HepG2 (cell line): ENCODE results near the gene JMJD6. TPM values are rescaled to one million over a fixed set of nuclear protein-coding genes. Genes with fewer than 3 reads are reported as not detected.

Experiments used
- ARNT ChIP-seq: fragments of 450-650 bp; IDR thresholded peaks from 2 replicates; pipeline ENCODE4 v1.6.1; 2017
- ARNTL ChIP-seq: sonication (generic); formaldehyde crosslinking; IDR thresholded peaks from 2 replicates; pipeline ENCODE4 v1.4.0; 2020; ENCODE audit warnings: mild to moderate bottlenecking, missing genetic modification reagents
- BRD4 ChIP-seq: sonication (generic); formaldehyde crosslinking; IDR thresholded peaks from 2 replicates; pipeline ENCODE4 v1.4.0; 2020; ENCODE audit warnings: missing genetic modification reagents
- DZIP1 ChIP-seq: sonication (generic); formaldehyde crosslinking; IDR thresholded peaks from 2 replicates; pipeline ENCODE4 v1.5.0; 2020; ENCODE audit warnings: mild to moderate bottlenecking, missing genetic modification reagents
- MBNL3 ChIP-seq: fragments of 250-450 bp; sonication (Bioruptor Pico); conservative IDR thresholded peaks from 2 replicates; pipeline ENCODE4 v1.8.0; 2022; ENCODE audit warnings: mild to moderate bottlenecking, inconsistent platforms
- MED13 ChIP-seq: sonication (generic); formaldehyde crosslinking; IDR thresholded peaks from 2 replicates; pipeline ENCODE4 v1.5.0; 2020; ENCODE audit warnings: missing genetic modification reagents
- SP1 ChIP-seq, 2 experiments: fragments of 450-650 bp in 1 of 2; sonication (generic) in 1 of 2; formaldehyde crosslinking in 1 of 2; IDR thresholded peaks; 2 replicates each; pipeline versions ENCODE4 v1.4.0 to v1.6.1; 2016 to 2020; ENCODE audit warnings: missing genetic modification reagents in 1 of 2
- ZC3H4 ChIP-seq: sonication (generic); formaldehyde crosslinking; IDR thresholded peaks from 2 replicates; pipeline ENCODE4 v1.4.0; 2020; ENCODE audit warnings: missing genetic modification reagents, borderline replicate concordance
- ZEB1 ChIP-seq: IDR thresholded peaks from 2 replicates; pipeline ENCODE4 v1.6.1; 2012; ENCODE audit warnings: mild to moderate bottlenecking, low read depth, inconsistent platforms; ENCODE audit not compliant: insufficient replicate concordance
- ZNF138 ChIP-seq: sonication (generic); formaldehyde crosslinking; IDR thresholded peaks from 2 replicates; pipeline ENCODE4 v1.5.0; 2020; ENCODE audit warnings: mild to moderate bottlenecking, low read depth, missing genetic modification reagents
- ZNF18 ChIP-seq: sonication (generic); formaldehyde crosslinking; IDR thresholded peaks from 2 replicates; pipeline ENCODE4 v1.8.0; 2022; ENCODE audit warnings: mild to moderate bottlenecking, missing genetic modification reagents; ENCODE audit not compliant: insufficient replicate concordance
- ZNF224 ChIP-seq: sonication (generic); formaldehyde crosslinking; IDR thresholded peaks from 2 replicates; pipeline ENCODE4 v1.5.0; 2020; ENCODE audit warnings: mild to moderate bottlenecking, missing genetic modification reagents
- ZNF362 ChIP-seq: sonication (generic); formaldehyde crosslinking; IDR thresholded peaks from 2 replicates; pipeline ENCODE4 v1.4.0; 2020; ENCODE audit warnings: missing genetic modification reagents, mild to moderate bottlenecking, borderline replicate concordance
- ZNF570 ChIP-seq: sonication (generic); formaldehyde crosslinking; IDR thresholded peaks from 2 replicates; pipeline ENCODE4 v1.4.0; 2020; ENCODE audit warnings: mild to moderate bottlenecking, missing genetic modification reagents, borderline replicate concordance
- polyA plus RNA-seq, 8 experiments: library from polyadenylated mRNA; depleted of rRNA in 3 of 8; stranded (reverse) in 7 of 8; unstranded in 1 of 8; fragments of >200 nt; fragmentation: Illumina TruSeq in 4 of 8; extraction: Trizol in 4 of 8; gene quantifications; 2 replicates each; pipeline versions ENCODE4 v1.2.1 to v1.2.3, GENCODE V29; 2011 to 2016; ENCODE audit warnings: low read depth in 4 of 8, missing spikeins in 1 of 8, mixed read lengths in 1 of 8; ENCODE audit not compliant: insufficient read depth in 1 of 8
- total RNA-seq, 5 experiments: library from RNA; depleted of rRNA; stranded (reverse); fragments of >200 nt; fragmentation: Illumina TruSeq; extraction: Trizol; gene quantifications; 2 replicates each; pipeline ENCODE4 v1.2.3, GENCODE V29; 2016; ENCODE audit warnings: low read depth in 1 of 5
- TF ChIP-seq, protein P1 (sequence below): IDR thresholded peaks from 2 replicates; pipeline ENCODE4 v1.6.1; 2016; ENCODE audit warnings: mild to moderate bottlenecking, missing biosample characterization, missing genetic modification reagents
- TF ChIP-seq, protein P2 (sequence below): sonication (generic); formaldehyde crosslinking; IDR thresholded peaks from 2 replicates; pipeline ENCODE4 v1.4.0; 2020; ENCODE audit warnings: missing genetic modification reagents, borderline replicate concordance
- TF ChIP-seq, protein P3 (sequence below): sonication (generic); formaldehyde crosslinking; IDR thresholded peaks from 2 replicates; pipeline ENCODE4 v1.4.0; 2020; ENCODE audit warnings: missing genetic modification reagents, borderline replicate concordance

The JMJD6 gene
- total and polyA plus RNA-seq, 2 of the 13 experiments (the other 11 are each of a cell fraction or from before 2014, with no cell fraction given): 33.6 to 41.0 TPM

DNA sequence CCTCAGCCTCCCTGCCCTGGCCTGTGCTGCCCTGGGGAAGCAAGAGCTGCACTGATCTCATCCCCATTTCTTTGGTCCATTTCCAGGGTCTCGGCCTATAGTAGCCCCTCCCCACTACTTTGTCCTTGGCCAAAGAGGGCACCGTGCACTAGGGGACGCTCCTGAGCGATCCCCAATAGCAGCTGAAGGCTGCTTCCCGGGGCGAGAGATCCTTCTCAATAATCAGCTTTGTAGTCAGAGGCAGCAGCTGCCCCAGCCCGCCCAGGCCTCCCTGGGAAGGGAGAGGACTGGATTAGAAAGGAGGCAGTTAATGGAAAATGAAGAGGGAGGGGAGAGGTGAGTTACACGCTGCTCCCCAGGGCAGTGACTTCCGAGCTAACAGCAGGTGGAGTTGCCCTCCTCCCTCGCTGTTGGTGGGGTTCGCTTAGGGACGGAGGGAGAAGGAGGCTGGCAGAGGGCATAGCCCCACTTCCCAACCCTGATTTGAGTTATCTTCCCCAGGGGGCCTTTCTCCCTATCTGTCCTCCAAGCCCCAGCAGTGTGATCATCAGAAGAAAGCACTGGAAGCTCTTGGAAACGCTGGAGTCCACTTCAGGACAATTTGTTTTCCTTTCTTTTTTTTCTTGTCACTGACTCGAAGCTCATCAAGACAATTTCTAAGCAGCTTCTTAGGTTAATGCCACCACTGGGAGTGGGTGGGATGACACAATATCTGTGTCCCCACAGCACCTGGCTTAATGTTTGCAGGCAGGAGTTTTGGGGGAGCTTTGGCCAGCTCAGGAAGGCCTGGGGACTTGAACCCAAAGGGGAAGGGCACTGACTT, 18.2 kb downstream of the JMJD6 start (continued):
- TF ChIP-seq, protein P1, sequence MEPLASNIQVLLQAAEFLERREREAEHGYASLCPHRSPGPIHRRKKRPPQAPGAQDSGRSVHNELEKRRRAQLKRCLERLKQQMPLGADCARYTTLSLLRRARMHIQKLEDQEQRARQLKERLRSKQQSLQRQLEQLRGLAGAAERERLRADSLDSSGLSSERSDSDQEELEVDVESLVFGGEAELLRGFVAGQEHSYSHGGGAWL: no peak
- TF ChIP-seq ARNT (no peak), ZC3H4 (CRISPR knock-in tag) (no peak), BRD4 (CRISPR knock-in tag) (no peak), ZNF18 (peak; percentile 63), SP1 (IDR thresholded peaks at IDR 0.05) (no peak), SP1 (CRISPR knock-in tag; IDR thresholded peaks at IDR 0.05) (no peak), MBNL3 (CRISPR knock-in tag) (no peak), MED13 (no peak), ZEB1 (no peak), ZNF138 (CRISPR knock-in tag) (no peak), ZNF224 (no peak), ZNF362 (CRISPR knock-in tag) (no peak), ZNF570 (CRISPR knock-in tag) (no peak), DZIP1 (CRISPR knock-in tag) (no peak), ARNTL (CRISPR knock-in tag) (no peak)
- TF ChIP-seq, protein P2, sequence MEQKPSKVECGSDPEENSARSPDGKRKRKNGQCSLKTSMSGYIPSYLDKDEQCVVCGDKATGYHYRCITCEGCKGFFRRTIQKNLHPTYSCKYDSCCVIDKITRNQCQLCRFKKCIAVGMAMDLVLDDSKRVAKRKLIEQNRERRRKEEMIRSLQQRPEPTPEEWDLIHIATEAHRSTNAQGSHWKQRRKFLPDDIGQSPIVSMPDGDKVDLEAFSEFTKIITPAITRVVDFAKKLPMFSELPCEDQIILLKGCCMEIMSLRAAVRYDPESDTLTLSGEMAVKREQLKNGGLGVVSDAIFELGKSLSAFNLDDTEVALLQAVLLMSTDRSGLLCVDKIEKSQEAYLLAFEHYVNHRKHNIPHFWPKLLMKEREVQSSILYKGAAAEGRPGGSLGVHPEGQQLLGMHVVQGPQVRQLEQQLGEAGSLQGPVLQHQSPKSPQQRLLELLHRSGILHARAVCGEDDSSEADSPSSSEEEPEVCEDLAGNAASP (CRISPR knock-in tag): no peak
- TF ChIP-seq, protein P3, sequence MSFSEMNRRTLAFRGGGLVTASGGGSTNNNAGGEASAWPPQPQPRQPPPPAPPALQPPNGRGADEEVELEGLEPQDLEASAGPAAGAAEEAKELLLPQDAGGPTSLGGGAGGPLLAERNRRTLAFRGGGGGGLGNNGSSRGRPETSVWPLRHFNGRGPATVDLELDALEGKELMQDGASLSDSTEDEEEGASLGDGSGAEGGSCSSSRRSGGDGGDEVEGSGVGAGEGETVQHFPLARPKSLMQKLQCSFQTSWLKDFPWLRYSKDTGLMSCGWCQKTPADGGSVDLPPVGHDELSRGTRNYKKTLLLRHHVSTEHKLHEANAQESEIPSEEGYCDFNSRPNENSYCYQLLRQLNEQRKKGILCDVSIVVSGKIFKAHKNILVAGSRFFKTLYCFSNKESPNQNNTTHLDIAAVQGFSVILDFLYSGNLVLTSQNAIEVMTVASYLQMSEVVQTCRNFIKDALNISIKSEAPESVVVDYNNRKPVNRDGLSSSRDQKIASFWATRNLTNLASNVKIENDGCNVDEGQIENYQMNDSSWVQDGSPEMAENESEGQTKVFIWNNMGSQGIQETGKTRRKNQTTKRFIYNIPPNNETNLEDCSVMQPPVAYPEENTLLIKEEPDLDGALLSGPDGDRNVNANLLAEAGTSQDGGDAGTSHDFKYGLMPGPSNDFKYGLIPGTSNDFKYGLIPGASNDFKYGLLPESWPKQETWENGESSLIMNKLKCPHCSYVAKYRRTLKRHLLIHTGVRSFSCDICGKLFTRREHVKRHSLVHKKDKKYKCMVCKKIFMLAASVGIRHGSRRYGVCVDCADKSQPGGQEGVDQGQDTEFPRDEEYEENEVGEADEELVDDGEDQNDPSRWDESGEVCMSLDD (CRISPR knock-in tag): no peak
